H1 (cell line): ENCODE data around the gene HIPK2. TPM values are rescaled to one million over a fixed set of nuclear protein-coding genes. Genes with fewer than 3 reads are reported as not detected.

Source experiments
- CTCF ChIA-PET: fragments of 300-600 bp; sonication (Branson Sonifier 250); formaldehyde crosslinking; loops from one replicate; lab custom pipeline; 2021; ENCODE audit not compliant: partially characterized antibody; lab: Charles Lee
- POLR2A ChIA-PET: fragments of 300-600 bp; sonication (Branson Sonifier 250); formaldehyde crosslinking; loops from one replicate; lab custom pipeline; 2021; ENCODE audit warnings: inconsistent platforms; ENCODE audit not compliant: partially characterized antibody; lab: Charles Lee
- DNase-seq, 2 experiments: peaks; one replicate each; pipeline versions ENCODE4 v3.0.0 to v3.0.0-alpha.2; 2010 to 2022; ENCODE audit warnings: low spot score in 2 of 2, low read depth in 1 of 2, mixed read lengths in 1 of 2
- FAIRE-seq: peaks from 2 replicates; lab custom pipeline; 2011; peaks lifted over from hg19 to GRCh38; lab: Jason Lieb, UNC
- H2AFZ ChIP-seq: 2 replicates; pipeline ENCODE4 v1.8.1; 2012; ENCODE audit warnings: low read length, inconsistent platforms
- H2AK5ac ChIP-seq: 2 replicates; pipeline ENCODE4 v1.6.1; 2013; ENCODE audit warnings: low read depth, low read length
- H2BK120ac ChIP-seq: replicated peaks from 2 replicates; pipeline ENCODE3; 2013; ENCODE audit warnings: low read depth, low read length, inconsistent platforms
- H2BK12ac ChIP-seq: 2 replicates; pipeline ENCODE4 v1.6.1; 2013; ENCODE audit warnings: low read depth, low read length
- H2BK15ac ChIP-seq: 2 replicates; pipeline ENCODE4 v1.6.1; 2013; ENCODE audit warnings: low read length
- H2BK20ac ChIP-seq: 2 replicates; pipeline ENCODE4 v1.6.1; 2013; ENCODE audit warnings: low read length
- H2BK5ac ChIP-seq: 2 replicates; pipeline ENCODE4 v1.6.1; 2013; ENCODE audit warnings: low read depth, low read length
- H3K14ac ChIP-seq: 2 replicates; pipeline ENCODE4 v1.6.1; 2013; ENCODE audit warnings: inconsistent platforms; ENCODE audit not compliant: insufficient read length
- H3K18ac ChIP-seq: 2 replicates; pipeline ENCODE4 v1.6.1; 2013; ENCODE audit warnings: low read length; ENCODE audit errors: extremely low read depth
- H3K23ac ChIP-seq: 2 replicates; pipeline ENCODE4 v1.6.1; 2013; ENCODE audit warnings: inconsistent platforms; ENCODE audit not compliant: insufficient read length
- H3K23me2 ChIP-seq: 2 replicates; pipeline ENCODE4 v1.6.1; 2013; ENCODE audit warnings: low read depth, low read length
- H3K27ac ChIP-seq: 2 replicates; pipeline ENCODE4 v1.6.1; 2011; ENCODE audit warnings: low read depth, low read length, inconsistent platforms
- H3K27me3 ChIP-seq, 4 experiments: replicated peaks in 1 of 4; 1 replicate in 1 of 4; 2 replicates in 3 of 4; pipeline versions ENCODE4 v1.6.1 to v1.8.1; 2011 to 2013; ENCODE audit warnings: low read length in 3 of 4, mild to moderate bottlenecking in 3 of 4, inconsistent platforms in 2 of 4, mixed read lengths in 2 of 4, moderate library complexity in 1 of 4; ENCODE audit not compliant: control insufficient read depth in 3 of 4, insufficient read depth in 3 of 4; ENCODE audit errors: extremely low read depth in 1 of 4
- H3K36me3 ChIP-seq, 4 experiments: 2 replicates each; pipeline versions ENCODE4 v1.6.1 to v1.8.1; 2011 to 2013; ENCODE audit warnings: mild to moderate bottlenecking in 4 of 4, low read length in 3 of 4, moderate library complexity in 2 of 4, control low read depth in 1 of 4, inconsistent platforms in 1 of 4; ENCODE audit not compliant: insufficient read depth in 4 of 4, control insufficient read depth in 2 of 4
- H3K4ac ChIP-seq: replicated peaks from 2 replicates; pipeline ENCODE3; 2013; ENCODE audit warnings: low read length, low read depth, mixed read lengths, inconsistent platforms; ENCODE audit not compliant: insufficient read length
- H3K4me1 ChIP-seq, 4 experiments: replicated peaks in 1 of 4; 1 replicate in 1 of 4; 2 replicates in 3 of 4; pipeline versions ENCODE4 v1.6.1 to v1.8.1; 2011 to 2013; ENCODE audit warnings: low read length in 3 of 4, inconsistent platforms in 2 of 4, mixed read lengths in 1 of 4; ENCODE audit not compliant: insufficient read depth in 4 of 4, control insufficient read depth in 3 of 4
- H3K4me2 ChIP-seq, 2 experiments: 2 replicates each; pipeline versions ENCODE4 v1.6.1 to v1.8.1; 2011 to 2013; ENCODE audit warnings: low read depth in 2 of 2, low read length in 2 of 2, control low read depth in 1 of 2, inconsistent platforms in 1 of 2, mild to moderate bottlenecking in 1 of 2; ENCODE audit not compliant: insufficient read depth in 1 of 2
- H3K4me3 ChIP-seq, 4 experiments: fragments of 200-600, 300-600 bp in 1 of 4; sonication (generic), shearing (Covaris generic), sonication (Bioruptor Twin) in 1 of 4; 2 replicates each; pipeline versions ENCODE4 v1.5.1 to v1.8.1; 2011 to 2016; ENCODE audit warnings: low read length in 4 of 4, low read depth in 3 of 4, control low read depth in 2 of 4, inconsistent platforms in 2 of 4, mild to moderate bottlenecking in 2 of 4, mixed read lengths in 1 of 4, moderate library complexity in 1 of 4; ENCODE audit not compliant: insufficient read depth in 2 of 4; ENCODE audit errors: extremely low read depth in 1 of 4
- H3K56ac ChIP-seq: replicated peaks from 2 replicates; pipeline ENCODE3; 2013; ENCODE audit warnings: low read depth, mild to moderate bottlenecking, mixed read lengths, low read length, inconsistent platforms; ENCODE audit not compliant: insufficient read length
- H3K79me1 ChIP-seq: 2 replicates; pipeline ENCODE4 v1.6.1; 2013; ENCODE audit warnings: low read depth, low read length, control low read depth
- H3K79me2 ChIP-seq, 2 experiments: 2 replicates each; pipeline versions ENCODE4 v1.6.1 to v1.8.1; 2012 to 2013; ENCODE audit warnings: low read length in 2 of 2, mild to moderate bottlenecking in 2 of 2, inconsistent platforms in 1 of 2; ENCODE audit not compliant: insufficient read depth in 2 of 2, control insufficient read depth in 1 of 2
- H3K9ac ChIP-seq, 4 experiments: replicated peaks in 1 of 4; 1 replicate in 1 of 4; 2 replicates in 3 of 4; pipeline versions ENCODE4 v1.6.1 to v1.8.1; 2011 to 2013; ENCODE audit warnings: low read depth in 3 of 4, low read length in 3 of 4, control low read depth in 2 of 4, mild to moderate bottlenecking in 2 of 4, moderate library complexity in 2 of 4, inconsistent platforms in 1 of 4; ENCODE audit errors: extremely low read depth in 1 of 4
- H3K9me3 ChIP-seq, 2 experiments: 2 replicates each; pipeline versions ENCODE4 v1.6.1 to v1.8.1; 2012 to 2013; ENCODE audit warnings: mild to moderate bottlenecking in 2 of 2, moderate library complexity in 2 of 2, control low read depth in 1 of 2, inconsistent platforms in 1 of 2, low read depth in 1 of 2, low read length in 1 of 2, mixed read lengths in 1 of 2; ENCODE audit not compliant: insufficient read depth in 2 of 2
- H4K20me1 ChIP-seq, 2 experiments: replicated peaks in 1 of 2; 2 replicates each; pipeline versions ENCODE3 to v1.8.1; 2011 to 2013; ENCODE audit warnings: inconsistent platforms in 2 of 2, low read length in 2 of 2, mild to moderate bottlenecking in 1 of 2; ENCODE audit not compliant: insufficient read depth in 2 of 2, control insufficient read depth in 1 of 2
- H4K5ac ChIP-seq: 2 replicates; pipeline ENCODE4 v1.6.1; 2013; ENCODE audit warnings: low read length, low read depth, mixed read lengths, inconsistent platforms; ENCODE audit not compliant: insufficient read length
- H4K8ac ChIP-seq: 2 replicates; pipeline ENCODE4 v1.8.0; 2013; ENCODE audit warnings: mild to moderate bottlenecking, moderate library complexity, low read length, inconsistent platforms; ENCODE audit not compliant: insufficient read depth; ENCODE audit errors: extremely low read depth
- H4K91ac ChIP-seq: replicated peaks from 2 replicates; pipeline ENCODE3; 2013; ENCODE audit warnings: low read length, mixed read lengths, inconsistent platforms; ENCODE audit not compliant: insufficient read length
- JUND ChIP-seq: IDR thresholded peaks from 2 replicates; pipeline ENCODE4 v1.6.1; 2011; ENCODE audit warnings: mild to moderate bottlenecking, improper control_type of control experiment, low read length
- NANOG ChIP-seq: IDR thresholded peaks from 2 replicates; pipeline ENCODE4 v1.6.1; 2011; ENCODE audit warnings: low read length, low read depth, mild to moderate bottlenecking, inconsistent platforms; ENCODE audit not compliant: insufficient read depth, poor library complexity, severe bottlenecking
- POLR2AphosphoS5 ChIP-seq: IDR thresholded peaks from 2 replicates; pipeline ENCODE4 v1.6.1; 2011; ENCODE audit warnings: low read depth, low read length
- YY1 ChIP-seq: IDR thresholded peaks from 2 replicates; pipeline ENCODE4 v1.6.1; 2011; ENCODE audit warnings: low read depth, mild to moderate bottlenecking, low read length
- ZNF274 ChIP-seq: IDR thresholded peaks from 2 replicates; pipeline ENCODE4 v1.7.0; 2012; ENCODE audit warnings: low read length, borderline replicate concordance; ENCODE audit errors: extremely low read depth
- WGBS, 2 experiments: shearing (Covaris generic) in 1 of 2; methylation state at CpG; one replicate each; pipeline versions ENCODE4 v1.1.6 to v1.1.7; 2013 to 2015; ENCODE audit warnings: low lambda C conversion rate in 2 of 2, mixed read lengths in 2 of 2, inconsistent platforms in 1 of 2, low coverage in 1 of 2, missing lambda C conversion rate in 1 of 2; ENCODE audit not compliant: insufficient replicate concordance in 2 of 2, insufficient coverage in 1 of 2, insufficient read length in 1 of 2; ENCODE audit errors: extremely low coverage in 1 of 2, missing lambda C conversion rate in 1 of 2; 5-methylcytosine and 5-hydroxymethylcytosine counted together
- polyA plus RNA-seq, 7 experiments: library from polyadenylated mRNA; depleted of rRNA in 3 of 7; stranded (reverse) in 5 of 7; unstranded in 2 of 7; fragments of >200 nt in 5 of 7; fragments of 200-250 nt in 2 of 7; gene quantifications; 1 replicate in 5 of 7; 2 replicates in 1 of 7; 4 replicates in 1 of 7; pipeline versions ENCODE4 v1.2.1 to v1.2.3, GENCODE V29; 2011 to 2013; ENCODE audit warnings: missing spikeins in 2 of 7, mixed read lengths in 2 of 7
- total RNA-seq: library from RNA; stranded (reverse); fragmentation: NEBNext Ultra II Directional; extraction: Animal tissue kit (Norgen Biotek cat#: 25700); gene quantifications from 2 replicates; pipeline ENCODE4 v1.2.1, GENCODE V29; 2021

The HIPK2 gene
- total and polyA plus RNA-seq, 2 of the 8 experiments (the other 6 are each of a cell fraction or from before 2014, with no cell fraction given), result 8.3 to 24.3 TPM

DNA sequence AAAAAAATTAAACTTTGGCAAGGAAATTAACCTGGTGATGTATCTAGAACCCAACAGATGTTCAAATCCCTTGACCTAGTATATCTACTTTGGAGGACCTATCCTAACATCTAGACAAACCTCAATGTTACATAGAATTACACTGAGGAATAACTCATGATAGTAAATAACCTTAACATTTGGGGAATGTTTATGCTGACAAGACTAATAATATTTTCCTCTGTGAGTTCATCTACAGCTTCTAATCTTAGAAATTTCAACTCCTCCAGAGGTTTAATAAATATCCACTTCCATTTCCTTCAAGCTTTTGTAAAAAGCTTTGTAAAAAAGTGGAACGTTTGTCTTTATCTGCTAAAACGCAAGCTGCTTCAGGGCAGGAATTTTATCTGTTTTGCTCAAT lies 12.7 kb downstream of the HIPK2 start:
- no peaks in the 10 kb centered on the region for H3K23me2 ChIP-seq
- POLR2A ChIA-PET, result no interaction called here
- no peaks in the 10 kb centered on the region; a peak in 1 of 7 replicates for H3K27me3 ChIP-seq
- no peak overlapping the region for H3K18ac ChIP-seq
- no peak overlapping the region for H3K23ac ChIP-seq
- no peaks in the 10 kb centered on the region; a peak in 2 of 7 replicates for H3K4me1 ChIP-seq
- DNase-seq (no peak), FAIRE-seq (no peak)
- no peak overlapping the region for H2AK5ac ChIP-seq
- no peak overlapping the region for H3K9ac ChIP-seq
- peaks cover 0 to 26% of the 10 kb centered on the region in 2 experiments; a peak in 2 of 4 replicates for H3K79me2 ChIP-seq
- H4K5ac ChIP-seq, result no peak overlapping the region
- H3K56ac ChIP-seq, result no peak overlapping the region
- no peak overlapping the region for H4K8ac ChIP-seq
- no peak overlapping the region for H3K4me3 ChIP-seq
- no peak overlapping the region for H3K4me2 ChIP-seq
- H2BK12ac ChIP-seq, result no peak overlapping the region
- no peak overlapping the region for H2BK5ac ChIP-seq
- H2BK20ac ChIP-seq, result no peak overlapping the region
- H2BK120ac ChIP-seq, result no peak overlapping the region
- H2BK15ac ChIP-seq, result no peak overlapping the region
- H4K20me1 ChIP-seq, result no peaks in the 10 kb centered on the region
- no peak overlapping the region for H3K4ac ChIP-seq
- 62% methylated on average over 2 of the region's 2 CpGs; no CpG with 5 or more reads in 1 of the 2 experiments for WGBS, 2 experiments
- no peaks in the 10 kb centered on the region for H3K36me3 ChIP-seq
- no peak overlapping the region for H3K14ac ChIP-seq
- H3K27ac ChIP-seq, result no peak overlapping the region
- H2AFZ ChIP-seq, result no peak overlapping the region
- H4K91ac ChIP-seq, result no peak overlapping the region
- peaks cover 14% of the 10 kb centered on the region for H3K79me1 ChIP-seq
- CTCF ChIA-PET, result interaction anchor here (1.4 to 2.5 kb wide), 2 partner anchors 11 to 118 kb away, joined by 3 to 17 read pairs; no protein-coding TSS in a partner anchor
- H3K9me3 ChIP-seq, result no peaks in the 10 kb centered on the region
- TF ChIP-seq YY1 (no peak), NANOG (no peak), JUND (no peak), POLR2AphosphoS5 (no peak), ZNF274 (no peak)
